ES-I3 (cell line): ENCODE results near the gene BIRC5.

Source experiments
- H3K36me3 ChIP-seq: 2 replicates; pipeline ENCODE4 v1.6.1; 2013; ENCODE audit warnings: mild to moderate bottlenecking, low read length, control low read depth, moderate library complexity; ENCODE audit not compliant: insufficient read depth
- H3K4me1 ChIP-seq: 2 replicates; pipeline ENCODE4 v1.6.1; 2013; ENCODE audit warnings: mild to moderate bottlenecking, control low read depth, low read length; ENCODE audit not compliant: insufficient read depth
- H3K9ac ChIP-seq: 2 replicates; pipeline ENCODE4 v1.6.1; 2013; ENCODE audit warnings: low read depth, mild to moderate bottlenecking, low read length, moderate library complexity
- H3K9me3 ChIP-seq: 2 replicates; pipeline ENCODE4 v1.6.1; 2013; ENCODE audit warnings: mild to moderate bottlenecking, low read length, moderate library complexity; ENCODE audit not compliant: control insufficient read depth, insufficient read depth

The BIRC5 gene

GRCh38 chr17:78174870-78175642, 39.0 kb upstream of the BIRC5 start:
- Histone ChIP-seq H3K36me3 (peaks cover 13% of the 10 kb centered on the region), H3K4me1 (peaks cover 16% of the 10 kb centered on the region; the same call in 1 of the 2 replicates), H3K9ac (no peak overlapping the region), H3K9me3 (no peaks in the 10 kb centered on the region)

- H3K9ac ChIP-seq = no peak overlapping the region
- no peaks in the 10 kb centered on the region for H3K9me3 ChIP-seq
- peaks cover 16% of the 10 kb centered on the region; the same call in 1 of the 2 replicates for H3K4me1 ChIP-seq
- peaks cover 15% of the 10 kb centered on the region for H3K36me3 ChIP-seq
Observed at GRCh38 chr17:78175643-78175981, 38.4 kb upstream of the BIRC5 start.

- peaks cover 18% of the 10 kb centered on the region for H3K36me3 ChIP-seq
Observed at GRCh38 chr17:78176548-78177025, 37.5 kb upstream of the BIRC5 start.

GRCh38 chr17:78179372-78179771, 34.7 kb upstream of the BIRC5 start:
- H3K36me3 ChIP-seq = peaks cover 38% of the 10 kb centered on the region
- no peaks in the 10 kb centered on the region for H3K9me3 ChIP-seq
- no peak overlapping the region for H3K9ac ChIP-seq
- peaks cover 3% of the 10 kb centered on the region; the same call in 1 of the 2 replicates for H3K4me1 ChIP-seq

More at GRCh38 chr17:78176548-78177025, 37.5 kb upstream of the BIRC5 start:
- H3K4me1 ChIP-seq = peaks cover 16% of the 10 kb centered on the region; the same call in 1 of the 2 replicates
- no peak overlapping the region for H3K9ac ChIP-seq
- no peaks in the 10 kb centered on the region for H3K9me3 ChIP-seq

GRCh38 chr17:78180083-78180482, 34.0 kb upstream of the BIRC5 start:
- H3K4me1 ChIP-seq = peaks cover 6% of the 10 kb centered on the region; the same call in 1 of the 2 replicates
- peaks cover 44% of the 10 kb centered on the region for H3K36me3 ChIP-seq
- H3K9me3 ChIP-seq = no peaks in the 10 kb centered on the region
- H3K9ac ChIP-seq = no peak overlapping the region

GRCh38 chr17:78180508-78180907, 33.5 kb upstream of the BIRC5 start:
- peaks cover 10% of the 10 kb centered on the region for H3K4me1 ChIP-seq
- H3K9me3 ChIP-seq = no peaks in the 10 kb centered on the region
- peaks cover 48% of the 10 kb centered on the region for H3K36me3 ChIP-seq
- H3K9ac ChIP-seq = no peak overlapping the region

- H3K9ac ChIP-seq = no peak overlapping the region
- H3K9me3 ChIP-seq = no peaks in the 10 kb centered on the region
- peaks cover 11% of the 10 kb centered on the region for H3K4me1 ChIP-seq
- H3K36me3 ChIP-seq = peaks cover 42% of the 10 kb centered on the region
Observed at GRCh38 chr17:78182504-78182903, 31.5 kb upstream of the BIRC5 start.

- H3K36me3 ChIP-seq = peaks cover 37% of the 10 kb centered on the region
- H3K4me1 ChIP-seq = peaks cover 13% of the 10 kb centered on the region
- H3K9ac ChIP-seq = no peak overlapping the region
- H3K9me3 ChIP-seq = no peaks in the 10 kb centered on the region
Observed at GRCh38 chr17:78183916-78184315, 30.1 kb upstream of the BIRC5 start.

- Histone ChIP-seq H3K36me3 (peaks cover 37% of the 10 kb centered on the region), H3K9me3 (no peaks in the 10 kb centered on the region), H3K9ac (no peak overlapping the region), H3K4me1 (peaks cover 13% of the 10 kb centered on the region)
Observed at GRCh38 chr17:78184351-78184750, 29.7 kb upstream of the BIRC5 start.

GRCh38 chr17:78184868-78185267, 29.2 kb upstream of the BIRC5 start:
- no peaks in the 10 kb centered on the region for H3K9me3 ChIP-seq
- no peak overlapping the region for H3K9ac ChIP-seq
- peaks cover 13% of the 10 kb centered on the region for H3K4me1 ChIP-seq
- H3K36me3 ChIP-seq = peaks cover 37% of the 10 kb centered on the region

- Histone ChIP-seq H3K36me3 (peaks cover 34% of the 10 kb centered on the region), H3K9me3 (no peaks in the 10 kb centered on the region), H3K4me1 (peaks cover 13% of the 10 kb centered on the region), H3K9ac (peak overlapping the region; percentile 51)
Observed at GRCh38 chr17:78185981-78186691, 27.9 kb upstream of the BIRC5 start.

- Histone ChIP-seq H3K36me3 (peaks cover 27% of the 10 kb centered on the region), H3K9ac (peak within 1 kb of the TSS; percentile 90), H3K9me3 (no peaks in the 10 kb centered on the region), H3K4me1 (peaks cover 13% of the 10 kb centered on the region)
Observed at GRCh38 chr17:78186692-78187595, 27.1 kb upstream of the BIRC5 start, which contains the start of the genes AFMID and TK1. AFMID (plus strand) TSS chr17:78187362; CDS start chr17:78187371, 9 bp downstream. TK1 (minus strand) TSS chr17:78187052; CDS start chr17:78186994, 58 bp downstream.

- Histone ChIP-seq H3K9ac (no peak overlapping the region), H3K4me1 (peaks cover 20% of the 10 kb centered on the region), H3K9me3 (no peaks in the 10 kb centered on the region), H3K36me3 (peaks cover 6% of the 10 kb centered on the region; the same call in 1 of the 2 replicates)
Observed at GRCh38 chr17:78196716-78197115, 17.3 kb upstream of the BIRC5 start.
